COLO668 (cell line): Measurements from ENCODE around the gene RET.

ENCODE experiments used
- DNase-seq: peaks from one replicate; lab custom pipeline; 2025; ENCODE audit not compliant: unreplicated experiment; lab: John Stamatoyannopoulos, UW

Gene RET

DNA sequence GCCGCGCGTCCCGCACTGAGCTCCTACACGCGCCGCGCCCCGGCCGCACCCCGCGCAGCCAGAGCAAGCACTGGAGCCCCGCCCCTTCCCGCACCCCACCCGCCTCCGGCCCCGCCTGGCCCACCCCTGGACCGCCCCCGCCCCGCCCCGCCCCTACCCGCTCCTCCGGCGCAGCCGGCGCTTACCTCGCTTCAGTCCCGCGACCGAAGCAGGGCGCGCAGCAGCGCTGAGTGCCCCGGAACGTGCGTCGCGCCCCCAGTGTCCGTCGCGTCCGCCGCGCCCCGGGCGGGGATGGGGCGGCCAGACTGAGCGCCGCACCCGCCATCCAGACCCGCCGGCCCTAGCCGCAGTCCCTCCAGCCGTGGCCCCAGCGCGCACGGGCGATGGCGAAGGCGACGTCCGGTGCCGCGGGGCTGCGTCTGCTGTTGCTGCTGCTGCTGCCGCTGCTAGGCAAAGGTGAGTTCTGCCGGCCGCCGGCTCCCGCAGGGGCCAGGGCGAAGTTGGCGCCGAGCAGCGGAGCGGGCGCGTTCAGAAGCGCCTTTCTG, at the start of gene RET:
TSS of gene RET (plus strand) at position 194 of the 545 bp plus-strand sequence. CDS start at position 384, 190 bp downstream.
- DNase-seq = peak; percentile 68

DNA sequence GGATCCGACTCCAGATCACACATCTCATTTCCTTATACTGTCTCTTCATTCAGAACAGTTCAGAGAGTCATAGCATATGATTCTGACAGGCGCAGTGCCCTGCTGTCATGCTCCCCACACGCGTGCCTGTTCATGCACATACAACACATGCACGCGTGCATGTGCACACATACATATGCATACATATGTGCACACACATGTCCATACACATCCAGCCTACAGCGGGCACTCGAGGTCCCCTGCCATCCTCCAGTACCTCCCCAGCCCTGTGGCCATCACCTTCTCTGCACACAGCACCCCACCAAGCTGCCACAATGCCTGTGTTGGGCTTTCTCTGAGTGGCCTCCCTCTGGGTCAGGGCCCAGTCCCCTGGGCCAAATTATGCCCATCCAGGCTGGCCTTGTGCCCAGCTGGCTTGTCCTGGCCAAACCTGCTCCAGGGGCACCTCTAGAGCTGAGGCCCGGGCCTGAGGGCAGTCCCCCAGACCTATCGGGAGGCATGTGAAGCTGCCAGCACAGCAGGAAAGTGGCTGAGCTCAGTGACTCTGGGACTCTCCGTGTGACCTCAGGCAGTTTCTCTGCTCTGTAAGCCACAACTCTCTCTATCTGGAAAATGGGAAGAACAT, 49.4 kb upstream of the RET start:
- DNase-seq = no peak

DNA sequence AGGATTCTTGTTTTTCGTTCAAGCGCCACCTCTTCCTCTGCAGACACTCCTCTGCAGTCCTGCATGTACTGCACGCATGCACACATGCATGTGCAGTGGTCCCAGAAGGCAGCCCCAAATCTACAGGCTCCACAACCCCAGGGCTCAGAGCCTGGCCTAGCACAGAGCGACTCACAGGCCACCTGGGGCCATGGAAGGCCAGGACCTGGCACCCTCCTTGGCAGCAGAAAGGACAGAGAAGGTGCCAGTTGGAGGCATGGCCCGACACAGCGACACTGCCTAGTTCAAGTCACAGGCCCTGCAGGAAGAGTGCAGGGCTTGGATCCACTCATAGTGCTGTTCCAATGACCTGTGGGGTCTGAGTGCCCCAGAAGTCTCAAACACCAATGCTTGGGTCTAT, 48.7 kb upstream of the RET start:
- no peak for DNase-seq

DNA sequence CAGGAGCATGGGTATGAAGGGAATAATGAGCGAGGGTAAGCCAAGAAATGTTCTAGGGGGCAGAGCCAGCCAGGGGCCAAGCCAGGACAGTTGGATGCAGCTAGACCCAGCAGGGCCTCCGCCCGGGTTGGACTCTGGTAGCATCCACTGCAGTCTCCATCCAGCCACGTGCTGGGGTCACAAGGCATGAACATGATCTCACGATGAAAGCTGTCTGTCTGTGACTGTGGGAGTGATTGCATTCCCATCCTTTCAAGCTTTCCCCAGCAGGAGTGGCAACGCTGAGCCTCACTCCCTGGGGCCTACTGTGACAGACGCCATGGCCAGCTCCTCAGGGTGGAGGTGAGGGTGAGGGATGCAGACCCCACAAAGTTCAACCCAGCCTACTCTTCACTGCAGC, 47.8 kb upstream of the RET start:
- no peak for DNase-seq

DNA sequence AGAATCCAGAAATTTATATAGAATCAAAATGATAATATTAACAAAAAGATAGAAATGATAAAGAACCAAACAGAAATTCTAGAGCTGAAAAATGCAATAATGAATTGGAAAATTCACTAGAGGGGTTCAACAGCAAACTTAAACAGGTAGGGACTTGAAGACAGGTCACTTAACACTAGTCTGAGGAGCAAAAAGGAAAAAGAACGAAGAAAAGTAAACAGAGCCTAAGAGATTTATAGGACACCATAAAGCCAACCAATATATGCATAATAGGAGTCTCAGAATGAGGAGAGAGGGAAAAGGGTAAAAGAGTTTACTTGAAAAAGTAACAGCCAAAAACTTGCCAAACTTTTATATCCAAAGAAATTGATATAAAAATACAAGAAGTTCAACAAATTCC, 44.3 kb upstream of the RET start:
- DNase-seq = no peak

DNA sequence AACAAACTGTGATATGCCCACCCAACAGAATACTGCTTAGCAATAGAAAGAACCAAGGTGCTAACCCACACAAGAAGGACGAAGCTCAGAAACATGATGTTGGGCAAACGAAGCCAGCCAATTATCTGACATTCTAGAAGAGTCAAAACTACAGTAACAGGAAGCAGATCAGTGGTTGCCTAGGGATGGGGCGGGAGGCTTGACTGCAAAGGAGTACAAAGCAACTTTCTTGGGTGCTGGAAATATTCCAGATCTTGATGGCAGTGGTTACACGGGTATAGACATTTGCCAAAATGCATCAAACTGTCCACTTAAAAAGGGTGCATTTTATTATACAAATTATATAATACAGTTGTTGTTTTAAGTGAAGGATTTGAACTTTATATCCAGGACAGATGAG, 41.1 kb upstream of the RET start:
- no peak for DNase-seq

DNA sequence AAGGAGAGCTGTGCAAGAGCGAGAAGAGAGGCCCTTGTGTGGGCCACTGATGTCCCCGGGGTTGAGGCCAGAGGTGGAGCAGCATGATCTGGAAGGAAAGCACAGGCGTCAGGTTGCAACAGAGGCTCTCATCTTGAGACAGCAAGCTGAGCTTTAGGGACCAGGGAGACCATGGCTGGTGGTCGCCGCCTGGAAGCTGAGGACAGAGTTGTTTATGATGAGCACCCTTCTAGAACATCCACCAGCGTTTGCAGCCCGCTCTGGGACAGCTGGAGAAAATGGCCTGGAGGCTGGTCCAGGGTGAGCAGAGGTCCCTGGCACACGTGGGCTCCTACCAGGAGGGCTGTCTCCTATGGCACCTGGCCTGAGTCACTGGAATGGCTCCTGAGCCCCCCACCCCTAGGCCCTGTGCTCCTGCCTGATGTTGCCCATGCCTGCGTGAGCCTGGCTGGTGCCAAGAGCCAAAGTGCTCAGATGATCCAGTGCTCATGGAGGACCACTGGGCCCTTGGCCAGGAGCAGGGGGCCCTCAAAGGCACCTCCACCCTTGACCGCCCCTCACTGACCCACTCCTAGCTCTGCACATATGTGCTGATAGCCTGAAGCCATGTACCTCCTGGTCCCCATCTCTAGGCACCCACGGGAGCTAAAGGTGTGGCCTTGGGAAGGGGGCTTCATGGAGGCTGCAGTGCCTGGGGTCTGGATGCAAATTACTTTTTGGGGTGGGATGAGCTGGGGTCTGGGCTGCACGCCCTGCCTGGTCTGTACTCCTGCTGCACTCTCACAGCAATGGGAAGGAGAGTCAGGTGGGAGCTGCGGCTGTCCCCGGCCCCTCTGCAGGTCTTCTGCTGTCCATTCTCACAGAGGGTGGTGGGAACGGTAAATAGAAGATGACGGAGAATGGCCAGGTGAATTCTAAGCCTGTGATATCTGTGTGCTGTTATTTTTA, 40.1 kb upstream of the RET start:
- no peak for DNase-seq

DNA sequence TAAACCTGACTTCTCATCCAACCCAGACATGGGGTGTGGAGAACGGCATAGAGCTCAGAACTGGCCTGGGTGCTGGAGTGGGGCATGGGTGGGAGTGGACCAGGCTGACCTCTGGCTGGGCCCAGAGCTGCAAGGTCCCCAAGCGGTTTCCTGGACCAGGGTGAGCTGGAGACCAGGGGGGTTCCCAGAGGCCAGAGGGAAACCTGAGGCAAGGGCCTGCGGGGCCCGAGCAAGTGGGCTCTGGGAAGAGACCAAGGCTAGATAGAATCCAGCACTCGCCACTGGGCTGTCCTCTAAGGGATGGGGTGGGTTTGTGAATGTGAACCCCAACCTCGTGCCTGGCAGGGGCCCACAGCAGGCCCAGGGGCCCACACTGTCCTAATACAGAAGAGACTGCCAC, 39.4 kb upstream of the RET start:
- DNase-seq = no peak

DNA sequence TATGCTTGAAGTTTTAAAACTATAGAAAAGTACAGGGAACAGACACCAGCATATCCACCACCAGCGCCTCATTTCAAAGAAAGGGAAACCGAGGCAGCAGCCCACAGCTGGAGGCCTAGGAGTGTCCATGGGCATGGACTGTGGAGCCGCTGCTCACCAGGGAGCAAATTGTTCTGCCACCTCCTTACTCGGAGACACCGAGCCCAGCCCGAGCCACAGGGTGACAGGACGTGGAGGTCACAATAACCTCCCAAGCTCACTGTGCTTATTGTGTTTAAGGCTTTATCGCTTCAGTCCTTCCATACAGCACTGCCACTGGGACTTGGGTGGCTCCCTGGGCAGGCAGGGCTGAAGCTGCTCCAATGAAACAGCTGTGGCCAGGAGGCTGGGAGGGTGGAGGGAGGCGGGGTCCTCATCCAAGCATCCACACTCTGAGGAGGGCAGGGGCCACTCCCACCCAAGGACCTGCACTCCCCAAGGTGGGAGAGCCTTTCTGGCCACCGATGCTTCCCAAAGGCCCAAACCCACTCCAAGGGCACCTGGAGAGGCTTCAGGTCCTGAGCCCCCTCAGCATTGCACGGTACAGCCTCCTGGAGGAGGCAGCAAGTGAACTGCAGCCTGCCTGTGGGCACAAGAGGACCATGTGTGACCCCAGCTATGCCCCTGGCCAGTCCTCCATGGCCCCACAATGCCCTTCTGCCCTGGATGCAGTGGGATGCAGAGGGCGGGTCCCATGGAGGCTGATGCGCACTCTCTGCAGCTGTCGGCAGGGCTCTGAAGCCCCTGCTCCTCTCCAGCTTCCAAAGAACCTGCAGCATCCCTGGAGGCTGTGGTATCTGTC, 38.7 kb upstream of the RET start:
- no peak for DNase-seq

DNA sequence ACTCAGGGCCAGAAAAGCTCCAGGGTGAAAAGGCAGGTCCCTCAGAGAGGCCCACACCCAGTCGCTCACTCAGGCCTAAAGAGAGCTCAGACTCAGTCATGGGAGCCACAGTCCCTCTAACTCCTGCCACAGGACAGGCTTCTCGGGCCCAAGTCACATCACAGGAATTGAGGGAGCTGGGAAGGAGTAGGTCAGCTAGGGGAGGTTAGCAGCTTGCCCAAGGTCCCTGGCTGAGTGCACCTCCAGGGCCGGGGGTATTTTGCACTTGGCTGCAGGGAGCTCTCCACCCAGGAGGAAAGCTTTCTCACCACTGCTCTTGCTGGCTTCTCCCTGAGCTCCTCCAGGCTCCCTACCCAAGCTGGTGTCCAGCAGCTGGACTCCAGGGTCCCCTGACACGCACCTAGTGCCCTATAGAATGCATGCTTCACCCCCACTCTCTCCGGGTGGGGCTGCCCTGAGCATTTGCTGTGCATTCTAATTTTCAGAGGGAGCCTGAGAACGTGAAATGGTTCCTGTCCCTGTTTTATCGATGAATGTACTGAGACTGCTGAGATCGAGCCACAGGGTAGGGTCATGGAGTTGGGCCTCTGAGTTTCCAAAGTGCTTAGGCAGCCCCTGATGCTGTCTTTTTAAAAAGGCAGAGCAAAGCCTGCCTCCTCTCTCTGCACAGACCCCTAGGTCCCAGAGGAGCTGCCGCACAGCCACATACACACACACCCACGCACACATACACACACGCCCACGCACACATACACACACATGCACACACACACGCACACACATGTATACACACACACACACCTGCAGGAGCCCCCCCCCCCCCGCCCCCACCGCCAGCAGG, 37.9 kb upstream of the RET start:
- no peak for DNase-seq

DNA sequence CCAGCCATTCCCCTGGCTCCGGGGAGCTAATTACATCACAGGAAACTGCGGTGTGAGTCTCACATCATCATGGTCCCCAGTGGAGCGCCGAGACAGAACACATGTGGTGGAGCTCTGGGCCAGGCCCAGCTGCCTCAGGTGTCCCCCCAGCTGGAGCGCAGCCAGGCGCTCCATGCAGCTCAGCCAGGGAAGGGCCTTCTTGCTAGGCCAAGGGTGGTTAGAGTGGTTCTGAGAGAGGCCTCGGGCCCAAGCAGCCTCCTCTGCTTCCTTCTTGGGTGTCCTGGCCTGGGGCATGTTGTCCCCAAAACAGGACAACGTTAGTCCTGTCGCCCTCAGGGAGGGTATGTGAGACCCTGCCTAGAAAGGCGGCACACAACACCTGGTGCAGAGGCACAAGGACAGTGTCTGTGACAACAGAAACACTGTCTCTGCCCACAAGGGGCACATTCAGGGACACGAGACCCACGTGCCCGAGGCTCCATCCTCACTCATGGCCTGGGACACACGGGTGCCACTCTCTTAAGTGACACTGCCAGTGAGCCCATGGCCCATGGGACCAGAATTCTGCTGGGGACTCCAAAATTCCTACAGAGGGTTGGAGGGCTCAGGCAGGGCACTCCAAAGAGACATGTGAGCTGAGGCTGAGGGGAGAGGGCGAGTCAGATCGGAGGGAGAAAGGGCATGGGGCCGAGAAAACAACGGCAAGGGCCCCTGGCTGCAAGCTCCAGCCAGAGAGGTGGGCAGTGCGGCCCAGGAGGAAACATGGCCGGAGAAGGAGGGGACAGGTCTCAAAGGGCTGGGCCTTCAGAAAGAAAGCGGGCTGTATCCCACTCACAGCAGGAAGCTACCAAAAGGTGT, 37.0 kb upstream of the RET start:
- no peak for DNase-seq

DNA sequence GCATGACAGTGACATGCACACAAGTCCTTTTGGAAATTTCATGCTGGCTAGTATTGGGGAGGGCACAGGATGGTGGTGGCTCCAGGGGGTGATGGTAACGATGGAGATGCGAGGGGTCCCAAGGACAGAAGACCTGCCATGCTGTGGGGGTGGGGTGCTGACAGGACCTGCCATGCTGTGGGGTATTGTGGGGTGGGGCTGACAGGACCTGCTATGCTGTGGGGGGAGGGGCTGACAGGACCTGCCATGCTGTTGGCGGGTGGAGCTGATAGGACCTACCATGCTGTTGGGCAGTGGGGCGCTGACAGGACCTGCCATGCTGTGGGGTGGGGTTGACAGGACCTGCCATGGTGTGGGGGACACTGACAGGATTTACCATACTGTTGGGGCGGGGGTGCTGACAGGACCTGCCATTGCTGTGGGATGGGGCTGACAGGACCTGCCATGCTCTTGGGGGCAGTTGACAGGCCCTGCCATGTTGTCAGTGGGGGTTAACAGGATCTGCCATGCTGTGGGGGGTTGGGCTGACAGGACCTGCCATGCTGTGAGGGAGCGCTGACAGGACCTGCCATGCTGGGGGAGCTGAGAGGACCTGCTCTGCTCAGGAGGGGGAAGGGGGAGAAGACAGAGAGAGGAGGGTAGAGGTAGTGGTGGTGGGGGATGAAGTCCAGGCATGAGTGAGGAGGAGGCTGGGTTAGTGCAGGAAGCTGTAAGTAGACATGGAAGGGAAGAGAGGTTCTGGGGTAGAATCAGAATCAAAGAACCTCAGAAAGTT, 36.2 kb upstream of the RET start:
- no peak for DNase-seq

DNA sequence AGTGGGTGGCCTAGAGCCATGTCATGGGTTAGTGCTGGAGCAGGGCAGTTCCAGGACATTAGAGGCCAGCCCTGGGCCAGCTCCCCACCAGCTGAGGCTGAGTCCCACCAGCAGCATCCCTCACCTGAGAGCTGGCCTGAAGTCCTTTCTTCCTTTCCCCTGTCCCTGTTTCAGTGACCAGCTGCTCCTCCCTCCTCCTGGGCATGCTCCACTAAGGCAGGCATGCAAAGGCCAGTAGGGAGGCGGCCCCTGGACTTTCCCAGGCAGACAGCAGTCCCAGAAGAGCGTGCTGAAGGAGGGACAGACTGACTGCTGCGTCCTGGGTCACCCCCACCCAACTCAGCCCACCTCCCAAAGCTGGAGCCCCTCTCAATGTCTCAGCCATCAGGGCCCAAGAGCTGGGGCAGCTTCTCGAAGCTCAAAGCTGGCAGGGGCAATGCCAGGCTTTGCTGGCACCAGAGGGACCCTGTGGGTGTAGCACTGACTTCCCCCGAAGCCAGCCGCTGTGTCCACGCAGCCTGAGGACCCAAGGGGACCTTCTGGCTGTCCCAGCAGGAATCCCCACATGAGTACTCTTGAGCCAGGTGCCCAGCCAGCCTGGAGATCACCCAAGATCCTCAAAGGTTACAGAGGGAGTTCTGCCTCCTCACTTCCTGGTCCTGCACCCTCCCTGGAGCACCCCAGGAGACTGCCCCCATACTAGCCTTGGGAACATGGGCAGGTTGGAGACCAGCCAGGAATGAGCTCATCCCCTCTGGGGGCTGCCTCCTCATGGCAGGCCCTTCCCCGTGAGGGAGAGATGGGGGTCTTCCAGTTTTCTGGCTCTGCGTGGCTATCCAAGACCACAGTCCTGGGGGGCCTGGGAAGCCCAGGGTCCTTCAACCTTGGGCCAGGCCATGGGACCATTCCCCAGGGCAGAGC, 35.2 kb upstream of the RET start:
- DNase-seq = no peak

DNA sequence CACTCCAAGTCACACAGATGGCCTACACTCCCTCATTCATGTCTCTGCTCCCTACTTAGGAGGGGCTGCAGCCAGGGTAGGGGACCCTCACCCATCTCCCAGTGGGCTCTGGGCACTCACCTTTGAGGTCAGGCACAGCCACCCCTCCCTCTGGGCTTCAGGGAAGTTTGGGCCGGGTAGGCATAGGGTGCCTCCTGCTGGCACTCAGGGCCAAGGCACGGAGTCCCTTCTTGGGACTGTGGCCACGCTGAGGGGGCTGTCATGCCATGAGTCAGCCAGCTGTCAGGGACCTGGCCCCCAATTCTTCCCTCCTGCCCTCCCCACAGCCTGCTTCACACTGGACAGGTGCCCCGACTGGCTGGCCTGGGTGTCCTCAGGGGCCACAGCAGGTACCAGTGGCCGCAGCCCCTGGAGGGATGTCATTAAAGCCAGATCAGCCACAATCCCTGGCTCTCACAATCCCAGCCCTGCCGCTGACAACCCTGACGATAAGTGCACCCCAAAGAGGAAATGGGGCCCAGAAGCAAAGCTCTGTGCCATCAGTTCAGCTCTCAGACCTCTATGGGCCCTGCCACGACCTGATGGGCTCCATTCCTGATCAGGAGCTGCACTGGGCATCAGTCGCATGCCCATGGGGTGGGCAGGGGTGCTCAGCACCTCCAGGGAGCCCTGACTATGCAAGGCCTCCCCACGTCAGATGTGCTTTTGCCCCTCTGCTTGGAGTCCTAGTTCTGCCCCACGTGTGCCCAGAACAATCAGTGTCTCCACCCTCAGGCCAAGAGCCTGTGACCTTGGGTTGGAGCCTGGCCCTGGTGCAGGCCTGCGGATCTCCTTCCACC, 34.1 kb upstream of the RET start:
- DNase-seq = no peak

DNA sequence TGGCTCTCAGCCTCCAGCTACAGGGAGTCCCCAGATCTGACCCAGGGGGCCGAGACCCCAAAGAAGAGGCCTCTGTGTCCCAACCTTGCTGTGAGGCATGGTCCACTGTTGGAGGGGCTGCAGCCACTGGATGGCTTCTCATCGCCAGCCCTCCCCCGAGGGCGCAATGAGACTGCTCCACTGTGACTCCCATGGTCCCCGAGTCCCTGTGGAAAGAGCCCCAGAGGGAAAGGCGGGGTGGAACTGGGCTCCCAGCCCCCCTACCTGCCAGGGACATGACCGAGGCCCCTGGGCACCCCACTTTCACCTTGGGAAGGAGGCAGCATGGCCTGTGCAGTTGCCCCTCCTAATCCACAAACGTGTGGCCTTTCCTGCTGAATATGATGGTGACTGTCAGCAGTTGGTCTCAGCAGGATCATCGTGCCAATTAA, 33.5 kb upstream of the RET start:
- DNase-seq = no peak

DNA sequence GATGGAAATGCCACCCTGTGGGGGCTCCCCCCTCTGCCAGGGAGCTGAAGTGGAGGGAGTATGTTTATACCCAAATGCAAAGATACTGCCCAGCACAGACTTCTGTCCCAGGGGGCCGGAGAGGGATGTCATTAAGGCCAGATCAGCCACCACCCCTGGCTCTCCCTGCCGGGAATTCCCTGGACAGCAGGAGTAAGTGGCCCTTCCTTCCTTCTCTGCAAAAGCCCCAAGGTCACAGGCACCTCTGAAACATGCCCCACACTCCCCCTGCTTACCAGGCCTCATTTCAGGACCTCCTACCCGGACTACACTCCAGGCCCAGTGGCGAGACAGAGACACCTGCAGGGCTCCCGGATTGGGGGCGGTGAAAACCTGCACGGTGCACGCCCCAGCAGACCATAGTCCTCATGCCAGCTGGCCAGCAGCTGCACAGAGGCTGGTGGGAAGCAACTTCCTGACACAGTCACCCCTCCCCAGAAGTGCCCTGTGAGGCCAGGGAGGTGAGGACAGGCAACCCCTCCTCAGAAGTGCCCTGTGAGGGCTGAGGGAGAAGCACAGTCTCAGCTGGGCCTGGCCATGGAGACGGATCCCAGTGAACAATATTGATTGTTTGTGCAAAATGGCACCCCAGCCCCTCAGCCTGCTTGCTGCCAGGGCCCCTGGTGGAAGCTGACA, 33.0 kb upstream of the RET start:
- peak; percentile 58 for DNase-seq
